HepG2 (cell line): ENCODE results near the gene PCSK6. TPM values are rescaled to one million over a fixed set of nuclear protein-coding genes. Genes with fewer than 3 reads are reported as not detected.

Experiments
- AKAP8 ChIP-seq: sonication (generic); formaldehyde crosslinking; IDR thresholded peaks from 2 replicates; pipeline ENCODE4 v1.5.1; 2020; ENCODE audit warnings: mild to moderate bottlenecking, missing genetic modification reagents
- ATF1 ChIP-seq: IDR thresholded peaks from 2 replicates; pipeline ENCODE4 v1.6.1; 2016; ENCODE audit warnings: mild to moderate bottlenecking, control low read depth
- CENPX ChIP-seq: sonication (generic); formaldehyde crosslinking; IDR thresholded peaks from 2 replicates; pipeline ENCODE4 v1.9.0; 2021; ENCODE audit warnings: mild to moderate bottlenecking, missing genetic modification reagents, moderate library complexity
- GTF3A ChIP-seq: sonication (generic); formaldehyde crosslinking; conservative IDR thresholded peaks from 2 replicates; pipeline ENCODE4 v1.4.0; 2020; ENCODE audit warnings: mild to moderate bottlenecking, missing genetic modification reagents
- HNRNPLL ChIP-seq: fragments of 200-400 bp; formaldehyde crosslinking; IDR thresholded peaks from 2 replicates; pipeline ENCODE4 v1.6.1; 2017; ENCODE audit warnings: mild to moderate bottlenecking, low read depth, low read length; ENCODE audit not compliant: poor library complexity, severe bottlenecking
- IKZF1 ChIP-seq: fragments of 450-650 bp; IDR thresholded peaks from 2 replicates; pipeline ENCODE4 v1.7.1; 2016
- NCOA5 ChIP-seq: sonication (generic); formaldehyde crosslinking; IDR thresholded peaks from 2 replicates; pipeline ENCODE4 v1.4.0; 2020; ENCODE audit warnings: missing genetic modification reagents
- PLRG1 ChIP-seq: fragments of 450-650 bp; conservative IDR thresholded peaks from 2 replicates; pipeline ENCODE4 v1.6.1; 2016
- SIX1 ChIP-seq: sonication (generic); formaldehyde crosslinking; IDR thresholded peaks from 2 replicates; pipeline ENCODE4 v1.4.0; 2020; ENCODE audit warnings: missing genetic modification reagents, borderline replicate concordance
- YEATS4 ChIP-seq: sonication (generic); formaldehyde crosslinking; IDR thresholded peaks from 2 replicates; pipeline ENCODE4 v1.4.0; 2020; ENCODE audit warnings: missing genetic modification reagents, borderline replicate concordance
- ZBTB7B ChIP-seq: sonication (generic); formaldehyde crosslinking; IDR thresholded peaks from 2 replicates; pipeline ENCODE4 v1.4.0; 2020; ENCODE audit warnings: missing genetic modification reagents
- ZNF260 ChIP-seq: sonication (generic); formaldehyde crosslinking; IDR thresholded peaks from 2 replicates; pipeline ENCODE4 v1.4.0; 2020; ENCODE audit warnings: missing genetic modification reagents, low read depth, mild to moderate bottlenecking, borderline replicate concordance
- ZNF33B ChIP-seq: sonication (generic); formaldehyde crosslinking; IDR thresholded peaks from 2 replicates; pipeline ENCODE4 v1.5.1; 2020; ENCODE audit warnings: mild to moderate bottlenecking, missing genetic modification reagents
- ZNF644 ChIP-seq: IDR thresholded peaks from 2 replicates; pipeline ENCODE4 v1.6.1; 2016; ENCODE audit warnings: low read depth
- polyA plus RNA-seq, 8 experiments: library from polyadenylated mRNA; depleted of rRNA in 3 of 8; stranded (reverse) in 7 of 8; unstranded in 1 of 8; fragments of >200 nt; fragmentation: Illumina TruSeq in 4 of 8; extraction: Trizol in 4 of 8; gene quantifications; 2 replicates each; pipeline versions ENCODE4 v1.2.1 to v1.2.3, GENCODE V29; 2011 to 2016; ENCODE audit warnings: low read depth in 4 of 8, missing spikeins in 1 of 8, mixed read lengths in 1 of 8; ENCODE audit not compliant: insufficient read depth in 1 of 8
- total RNA-seq, 5 experiments: library from RNA; depleted of rRNA; stranded (reverse); fragments of >200 nt; fragmentation: Illumina TruSeq; extraction: Trizol; gene quantifications; 2 replicates each; pipeline ENCODE4 v1.2.3, GENCODE V29; 2016; ENCODE audit warnings: low read depth in 1 of 5
- TF ChIP-seq, protein P1 (sequence below): fragments of 450-650 bp; IDR thresholded peaks from 2 replicates; pipeline ENCODE4 v1.6.1; 2016
- TF ChIP-seq, protein P2 (sequence below): sonication (generic); formaldehyde crosslinking; IDR thresholded peaks from 2 replicates; pipeline ENCODE4 v1.5.1; 2020; ENCODE audit warnings: missing genetic modification reagents, mild to moderate bottlenecking, borderline replicate concordance
- TF ChIP-seq, protein P3 (sequence below): sonication (generic); formaldehyde crosslinking; IDR thresholded peaks from 2 replicates; pipeline ENCODE4 v1.5.1; 2020; ENCODE audit warnings: missing genetic modification reagents, mild to moderate bottlenecking, borderline replicate concordance

PCSK6 gene
- total and polyA plus RNA-seq, 2 of the 13 experiments (the other 11 are each of a cell fraction or from before 2014, with no cell fraction given) = 56.5 to 155 TPM

DNA sequence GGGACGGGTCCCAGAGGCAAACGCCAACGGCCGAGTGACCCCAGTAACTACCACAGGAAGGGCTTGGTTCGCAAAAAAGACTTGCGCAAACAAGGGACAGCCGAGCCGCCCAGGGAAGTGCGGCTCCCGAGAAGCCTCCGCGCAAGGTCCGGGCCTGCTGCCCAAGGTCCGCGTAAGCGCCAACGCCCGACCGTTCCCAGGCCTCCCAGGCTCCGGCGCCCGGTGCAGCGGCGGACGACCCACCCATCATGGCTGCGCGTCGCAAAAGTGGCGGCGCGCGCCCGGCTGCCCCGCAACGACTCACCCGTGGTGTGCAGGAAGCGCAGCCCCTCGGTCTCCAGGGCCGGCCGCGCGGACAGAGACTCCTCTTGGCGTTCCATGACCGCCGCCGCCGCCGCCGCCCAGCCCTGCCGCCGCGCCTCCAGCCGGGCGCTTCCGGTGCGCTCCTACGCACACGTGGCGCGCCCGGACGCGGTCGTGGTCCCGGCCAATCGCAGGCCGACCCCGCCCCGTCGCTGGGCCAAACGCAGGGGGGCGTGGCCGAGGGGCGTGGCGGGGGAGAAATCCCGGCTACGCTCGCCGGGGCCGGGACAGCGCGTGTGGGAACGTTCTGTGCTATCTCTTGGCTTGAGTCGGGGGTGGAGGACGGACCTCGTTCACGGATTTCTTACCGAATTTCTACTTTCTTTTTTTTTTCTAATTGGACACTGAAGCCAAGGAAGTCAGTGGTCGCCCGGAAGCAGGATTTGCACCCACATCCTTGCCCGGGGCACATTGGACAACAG, 212.3 kb downstream of the PCSK6 start, which contains the start of gene SELENOS (continued):
- TF ChIP-seq HNRNPLL (peak; percentile 80), ZNF260 (CRISPR knock-in tag) (no peak), ZNF644 (CRISPR knock-in tag) (no peak), YEATS4 (peak; percentile 98), ZBTB7B (CRISPR knock-in tag) (peak; percentile 41; the same call in 1 of the 2 replicates), CENPX (CRISPR knock-in tag) (no peak), ZNF33B (CRISPR knock-in tag) (no peak), SIX1 (CRISPR knock-in tag) (no peak), AKAP8 (CRISPR knock-in tag) (no peak), NCOA5 (CRISPR knock-in tag) (no peak), GTF3A (CRISPR knock-in tag) (no peak), IKZF1 (no peak), ATF1 (no peak), PLRG1 (no peak)
- TF ChIP-seq, protein P1, sequence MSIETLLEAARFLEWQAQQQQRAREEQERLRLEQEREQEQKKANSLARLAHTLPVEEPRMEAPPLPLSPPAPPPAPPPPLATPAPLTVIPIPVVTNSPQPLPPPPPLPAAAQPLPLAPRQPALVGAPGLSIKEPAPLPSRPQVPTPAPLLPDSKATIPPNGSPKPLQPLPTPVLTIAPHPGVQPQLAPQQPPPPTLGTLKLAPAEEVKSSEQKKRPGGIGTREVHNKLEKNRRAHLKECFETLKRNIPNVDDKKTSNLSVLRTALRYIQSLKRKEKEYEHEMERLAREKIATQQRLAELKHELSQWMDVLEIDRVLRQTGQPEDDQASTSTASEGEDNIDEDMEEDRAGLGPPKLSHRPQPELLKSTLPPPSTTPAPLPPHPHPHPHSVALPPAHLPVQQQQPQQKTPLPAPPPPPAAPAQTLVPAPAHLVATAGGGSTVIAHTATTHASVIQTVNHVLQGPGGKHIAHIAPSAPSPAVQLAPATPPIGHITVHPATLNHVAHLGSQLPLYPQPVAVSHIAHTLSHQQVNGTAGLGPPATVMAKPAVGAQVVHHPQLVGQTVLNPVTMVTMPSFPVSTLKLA = peak; percentile 83
- TF ChIP-seq, protein P2, sequence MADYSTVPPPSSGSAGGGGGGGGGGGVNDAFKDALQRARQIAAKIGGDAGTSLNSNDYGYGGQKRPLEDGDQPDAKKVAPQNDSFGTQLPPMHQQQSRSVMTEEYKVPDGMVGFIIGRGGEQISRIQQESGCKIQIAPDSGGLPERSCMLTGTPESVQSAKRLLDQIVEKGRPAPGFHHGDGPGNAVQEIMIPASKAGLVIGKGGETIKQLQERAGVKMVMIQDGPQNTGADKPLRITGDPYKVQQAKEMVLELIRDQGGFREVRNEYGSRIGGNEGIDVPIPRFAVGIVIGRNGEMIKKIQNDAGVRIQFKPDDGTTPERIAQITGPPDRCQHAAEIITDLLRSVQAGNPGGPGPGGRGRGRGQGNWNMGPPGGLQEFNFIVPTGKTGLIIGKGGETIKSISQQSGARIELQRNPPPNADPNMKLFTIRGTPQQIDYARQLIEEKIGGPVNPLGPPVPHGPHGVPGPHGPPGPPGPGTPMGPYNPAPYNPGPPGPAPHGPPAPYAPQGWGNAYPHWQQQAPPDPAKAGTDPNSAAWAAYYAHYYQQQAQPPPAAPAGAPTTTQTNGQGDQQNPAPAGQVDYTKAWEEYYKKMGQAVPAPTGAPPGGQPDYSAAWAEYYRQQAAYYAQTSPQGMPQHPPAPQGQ (CRISPR knock-in tag) = no peak
- TF ChIP-seq, protein P3, sequence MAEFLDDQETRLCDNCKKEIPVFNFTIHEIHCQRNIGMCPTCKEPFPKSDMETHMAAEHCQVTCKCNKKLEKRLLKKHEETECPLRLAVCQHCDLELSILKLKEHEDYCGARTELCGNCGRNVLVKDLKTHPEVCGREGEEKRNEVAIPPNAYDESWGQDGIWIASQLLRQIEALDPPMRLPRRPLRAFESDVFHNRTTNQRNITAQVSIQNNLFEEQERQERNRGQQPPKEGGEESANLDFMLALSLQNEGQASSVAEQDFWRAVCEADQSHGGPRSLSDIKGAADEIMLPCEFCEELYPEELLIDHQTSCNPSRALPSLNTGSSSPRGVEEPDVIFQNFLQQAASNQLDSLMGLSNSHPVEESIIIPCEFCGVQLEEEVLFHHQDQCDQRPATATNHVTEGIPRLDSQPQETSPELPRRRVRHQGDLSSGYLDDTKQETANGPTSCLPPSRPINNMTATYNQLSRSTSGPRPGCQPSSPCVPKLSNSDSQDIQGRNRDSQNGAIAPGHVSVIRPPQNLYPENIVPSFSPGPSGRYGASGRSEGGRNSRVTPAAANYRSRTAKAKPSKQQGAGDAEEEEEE (CRISPR knock-in tag) = no peak
